HG02571 (cell line): ENCODE data around the gene KRT25.

ENCODE experiments used
- ATAC-seq: cut with Tn5 transposase; IDR thresholded peaks from one replicate; pipeline ENCODE4 v1.9.1; 2021; ENCODE audit warnings: mild to moderate bottlenecking, moderate library complexity; ENCODE audit not compliant: unreplicated experiment

KRT25 gene

GRCh38 chr17:40699371-40699770, 55.8 kb downstream of the KRT25 start:
- no peak for ATAC-seq
